Mesenchymal stem cell (in vitro differentiated cells and primary cell): ENCODE results near the gene PUM1. TPM values are rescaled to one million over a fixed set of nuclear protein-coding genes. Genes with fewer than 3 reads are reported as not detected.

ENCODE experiments used
- DNase-seq: peaks from one replicate; pipeline ENCODE4 v3.0.0-alpha.2; 2013
- H2AFZ ChIP-seq: one replicate; pipeline ENCODE4 v1.6.1; 2013; ENCODE audit warnings: low read depth, mild to moderate bottlenecking, control low read depth, inconsistent platforms, low read length, moderate library complexity
- H2AK5ac ChIP-seq: 2 replicates; pipeline ENCODE4 v1.6.1; 2013; ENCODE audit warnings: low read length, moderate library complexity, mild to moderate bottlenecking, inconsistent platforms; ENCODE audit not compliant: severe bottlenecking
- H2BK120ac ChIP-seq: one replicate; pipeline ENCODE4 v1.6.1; 2013; ENCODE audit warnings: low read depth, mild to moderate bottlenecking, inconsistent platforms, low read length, moderate library complexity
- H2BK12ac ChIP-seq, 2 experiments: one replicate each; pipeline ENCODE4 v1.6.1; 2013; ENCODE audit warnings: inconsistent platforms in 2 of 2, low read length in 2 of 2, mild to moderate bottlenecking in 2 of 2, moderate library complexity in 2 of 2, control low read depth in 1 of 2
- H2BK15ac ChIP-seq: one replicate; pipeline ENCODE4 v1.6.1; 2013; ENCODE audit warnings: mild to moderate bottlenecking, low read depth, inconsistent platforms; ENCODE audit not compliant: poor library complexity, severe bottlenecking
- H2BK5ac ChIP-seq: 2 replicates; pipeline ENCODE4 v1.6.1; 2013; ENCODE audit warnings: low read depth, mild to moderate bottlenecking, low read length, control low read depth, inconsistent platforms; ENCODE audit not compliant: poor library complexity, severe bottlenecking
- H3K14ac ChIP-seq, 2 experiments: one replicate each; pipeline ENCODE4 v1.6.1; 2013; ENCODE audit warnings: inconsistent platforms in 2 of 2, low read length in 2 of 2, control low read depth in 1 of 2, mild to moderate bottlenecking in 1 of 2, moderate library complexity in 1 of 2
- H3K18ac ChIP-seq, 2 experiments: one replicate each; pipeline ENCODE4 v1.6.1; 2013; ENCODE audit warnings: inconsistent platforms in 2 of 2, low read length in 2 of 2, control low read depth in 1 of 2, low read depth in 1 of 2, mild to moderate bottlenecking in 1 of 2
- H3K23ac ChIP-seq, 2 experiments: one replicate each; pipeline ENCODE4 v1.6.1; 2013; ENCODE audit warnings: inconsistent platforms in 2 of 2, low read length in 2 of 2, mild to moderate bottlenecking in 2 of 2, moderate library complexity in 2 of 2, control low read depth in 1 of 2
- H3K27ac ChIP-seq: 2 replicates; pipeline ENCODE4 v1.5.1; 2013; ENCODE audit warnings: mild to moderate bottlenecking, moderate library complexity, low read length, control low read depth, inconsistent platforms; ENCODE audit not compliant: poor library complexity, severe bottlenecking
- H3K27me3 ChIP-seq, 2 experiments: 2 replicates each; pipeline versions ENCODE4 v1.6.1 to v1.7.0; 2013; ENCODE audit warnings: low read length in 2 of 2, mild to moderate bottlenecking in 2 of 2, moderate library complexity in 2 of 2, control low read depth in 1 of 2, inconsistent platforms in 1 of 2; ENCODE audit not compliant: control insufficient read depth in 1 of 2, insufficient read depth in 1 of 2
- H3K36me3 ChIP-seq, 2 experiments: 2 replicates each; pipeline versions ENCODE4 v1.6.1 to v1.7.0; 2013; ENCODE audit warnings: low read length in 2 of 2, control low read depth in 1 of 2, inconsistent platforms in 1 of 2, low read depth in 1 of 2, mild to moderate bottlenecking in 1 of 2; ENCODE audit not compliant: insufficient read depth in 2 of 2, control insufficient read depth in 1 of 2
- H3K4ac ChIP-seq, 2 experiments: one replicate each; pipeline ENCODE4 v1.6.1; 2013; ENCODE audit warnings: inconsistent platforms in 2 of 2, low read length in 2 of 2, mild to moderate bottlenecking in 2 of 2, moderate library complexity in 2 of 2, control low read depth in 1 of 2, low read depth in 1 of 2
- H3K4me1 ChIP-seq: 2 replicates; pipeline ENCODE4 v1.6.1; 2013; ENCODE audit warnings: low read depth, low read length, control low read depth; ENCODE audit not compliant: control insufficient read depth, insufficient read depth
- H3K4me2 ChIP-seq: 2 replicates; pipeline ENCODE4 v1.6.1; 2013; ENCODE audit warnings: low read length, mild to moderate bottlenecking, inconsistent platforms; ENCODE audit not compliant: poor library complexity, severe bottlenecking
- H3K4me3 ChIP-seq, 2 experiments: 2 replicates each; pipeline versions ENCODE4 v1.5.1 to v1.7.0; 2013; ENCODE audit warnings: low read length in 2 of 2, mild to moderate bottlenecking in 2 of 2, control low read depth in 1 of 2, low read depth in 1 of 2; ENCODE audit not compliant: insufficient read depth in 1 of 2
- H3K79me1 ChIP-seq: replicated peaks from 2 replicates; pipeline ENCODE4 v1.6.1; 2013; ENCODE audit warnings: mild to moderate bottlenecking, control low read depth, low read length, inconsistent platforms; ENCODE audit not compliant: poor library complexity, severe bottlenecking
- H3K9ac ChIP-seq: 2 replicates; pipeline ENCODE4 v1.7.0; 2013; ENCODE audit warnings: mild to moderate bottlenecking, low read length, moderate library complexity
- H3K9me3 ChIP-seq: 2 replicates; pipeline ENCODE4 v1.7.0; 2013; ENCODE audit warnings: mild to moderate bottlenecking, low read length; ENCODE audit not compliant: control insufficient read depth
- H4K8ac ChIP-seq: one replicate; pipeline ENCODE4 v1.6.1; 2013; ENCODE audit warnings: inconsistent platforms, mild to moderate bottlenecking, low read length, moderate library complexity
- H4K91ac ChIP-seq: one replicate; pipeline ENCODE4 v1.6.1; 2013; ENCODE audit warnings: mild to moderate bottlenecking, low read length, inconsistent platforms
- WGBS: methylation state at CpG from one replicate; pipeline ENCODE4 v1.1.7; 2013; ENCODE audit warnings: mixed read lengths; 5-methylcytosine and 5-hydroxymethylcytosine counted together
- small RNA-seq: library from polyadenylated mRNA; stranded (forward); fragments of <200 nt; extraction: miRNeasy Mini kit (QIAGEN cat#:217004); gene quantifications from one replicate; pipeline ENCODE3, GENCODE V24; 2013; ENCODE audit warnings: low read depth

The PUM1 gene

GRCh38 chr1:30883389-30884172 lies 181.9 kb downstream of the PUM1 start:
- no peak overlapping the region for H2BK5ac ChIP-seq
- peaks cover 0 to 1% of the 10 kb centered on the region in 2 experiments for H3K36me3 ChIP-seq
- no peak overlapping the region for H2BK120ac ChIP-seq
- no peak overlapping the region for H2AK5ac ChIP-seq
- H3K4me1 ChIP-seq = peaks cover 31% of the 10 kb centered on the region
- no peak overlapping the region for H2BK15ac ChIP-seq
- H3K9ac ChIP-seq = no peak overlapping the region
- H3K27ac ChIP-seq = no peak overlapping the region
- H3K4me3 ChIP-seq = no peak overlapping the region
- H3K4ac ChIP-seq = no peak overlapping the region
- WGBS = 89% methylated on average over 17 of the region's 18 CpGs
- H3K79me1 ChIP-seq = peaks cover 42% of the 10 kb centered on the region
- H2AFZ ChIP-seq = no peak overlapping the region
- no peak overlapping the region for H3K14ac ChIP-seq
- no peak overlapping the region for H3K18ac ChIP-seq
- DNase-seq = no peak
- no peak overlapping the region for H3K4me2 ChIP-seq
- no peaks in the 10 kb centered on the region for H3K27me3 ChIP-seq
- no peak overlapping the region for H4K91ac ChIP-seq
- no peak overlapping the region for H3K23ac ChIP-seq
- no peak overlapping the region for H4K8ac ChIP-seq
- no peak overlapping the region for H2BK12ac ChIP-seq
- no peaks in the 10 kb centered on the region for H3K9me3 ChIP-seq

GRCh38 chr1:30882678-30883388 lies 182.7 kb downstream of the PUM1 start:
- H2BK15ac ChIP-seq = no peak overlapping the region
- no peak overlapping the region for H2AFZ ChIP-seq
- no peak overlapping the region for H4K8ac ChIP-seq
- no peak overlapping the region for H3K14ac ChIP-seq
- no peaks in the 10 kb centered on the region for H3K27me3 ChIP-seq
- H3K4me1 ChIP-seq = peaks cover 24% of the 10 kb centered on the region
- H2BK5ac ChIP-seq = no peak overlapping the region
- no peak overlapping the region for H3K27ac ChIP-seq
- H2AK5ac ChIP-seq = no peak overlapping the region
- H3K36me3 ChIP-seq = peaks cover 0 to 9% of the 10 kb centered on the region in 2 experiments
- DNase-seq = no peak
- no peak overlapping the region for H2BK120ac ChIP-seq
- whole genome bisulfite sequencing = 90% methylated on average over 13 of the region's 14 CpGs
- H2BK12ac ChIP-seq = no peak overlapping the region
- no peak overlapping the region for H3K9ac ChIP-seq
- no peak overlapping the region for H3K4ac ChIP-seq
- no peaks in the 10 kb centered on the region for H3K9me3 ChIP-seq
- no peak overlapping the region for H4K91ac ChIP-seq
- H3K18ac ChIP-seq = no peak overlapping the region
- peaks cover 44% of the 10 kb centered on the region for H3K79me1 ChIP-seq
- H3K4me2 ChIP-seq = no peak overlapping the region
- no peak overlapping the region for H3K4me3 ChIP-seq
- H3K23ac ChIP-seq = no peak overlapping the region

Small RNAs within 50 kb of the gene (small RNA-seq; reads per million reads assigned to genes)
- gene AL356320.1 (not detected), gene RN7SL371P (not detected)
